GM21717 (cell line): ENCODE measurements around the gene ADCY2.

Experiments
- ATAC-seq: cut with Tn5 transposase; IDR thresholded peaks from one replicate; pipeline ENCODE4 v1.9.1; 2021; ENCODE audit warnings: mild to moderate bottlenecking, moderate library complexity; ENCODE audit not compliant: unreplicated experiment

Gene ADCY2

DNA sequence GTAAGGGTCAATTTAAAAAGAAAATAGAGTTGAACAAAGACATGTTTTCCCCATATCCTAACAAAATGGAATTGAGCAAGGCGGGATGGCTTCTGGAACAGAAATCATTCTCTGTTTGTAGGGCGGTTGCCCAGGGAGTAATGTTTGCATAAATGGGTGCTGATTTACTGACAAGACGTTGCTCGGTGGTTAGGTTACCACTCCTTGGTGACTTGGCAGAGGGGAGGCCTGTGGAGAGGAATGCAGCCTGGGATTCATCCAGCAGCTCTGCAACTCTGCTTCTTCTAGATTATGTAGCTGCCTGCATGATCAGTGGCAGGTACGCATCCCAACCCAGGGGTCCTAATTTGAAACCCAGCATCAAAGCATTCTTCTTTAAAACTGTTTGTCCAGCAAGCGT, 254.8 kb downstream of the ADCY2 start:
- no peak for ATAC-seq

DNA sequence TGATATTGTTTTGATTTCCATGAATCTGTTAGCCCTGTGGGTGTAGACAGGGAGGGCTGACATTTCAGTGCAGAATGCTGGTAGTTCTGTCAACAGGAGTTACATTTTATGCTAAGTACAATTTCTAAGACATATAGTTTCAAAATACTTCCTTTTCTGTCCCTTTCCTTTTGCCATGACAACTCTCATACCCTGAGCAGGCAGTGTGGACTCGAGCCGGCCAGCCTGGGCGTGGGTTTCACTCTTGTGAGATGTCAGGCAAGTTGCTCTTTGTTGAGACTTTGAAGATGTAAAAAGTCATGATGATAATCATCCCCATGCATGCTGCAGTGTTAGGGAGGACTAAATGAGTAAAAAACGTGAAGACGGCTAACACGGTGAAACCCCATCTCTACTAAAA, 257.1 kb downstream of the ADCY2 start:
- no peak for ATAC-seq

DNA sequence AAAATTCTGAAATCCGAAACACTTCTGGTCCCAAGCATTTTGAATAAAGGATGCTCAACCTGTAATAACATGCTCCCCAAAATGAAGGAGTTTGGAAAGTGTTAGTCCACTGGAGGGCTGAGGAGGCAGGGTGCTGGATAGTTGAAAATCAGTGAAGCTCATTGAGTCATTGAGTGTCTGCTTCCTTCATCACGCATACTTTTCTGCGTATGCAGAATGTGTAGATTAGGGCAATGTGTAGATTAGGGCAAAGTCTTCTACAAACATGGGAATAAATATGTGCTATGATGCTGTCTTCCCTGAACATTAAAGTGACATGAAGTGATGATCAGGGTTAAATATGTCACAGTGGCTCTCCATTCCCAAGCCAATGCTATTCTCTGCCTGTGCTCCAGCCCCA, 261.2 kb downstream of the ADCY2 start:
- no peak for ATAC-seq

DNA sequence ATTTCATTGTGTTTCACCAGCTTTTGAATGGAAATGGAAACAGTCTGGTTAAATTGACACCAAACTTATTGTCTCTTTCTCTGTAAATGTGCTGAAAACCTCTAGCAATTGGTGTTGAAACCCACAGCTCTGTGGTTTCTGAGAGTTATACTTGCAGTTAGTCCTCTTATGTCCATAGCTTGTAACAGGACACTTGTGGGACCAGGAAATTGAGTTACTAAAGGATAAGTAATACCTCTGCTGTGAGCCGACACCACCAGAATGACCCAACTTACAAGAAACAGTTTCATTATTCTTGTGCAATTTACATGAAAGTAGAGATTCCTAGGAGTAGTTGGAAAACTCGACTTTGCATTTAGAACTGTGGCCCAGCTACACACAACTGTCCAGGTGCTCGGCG, 263.5 kb downstream of the ADCY2 start:
- ATAC-seq: no peak

DNA sequence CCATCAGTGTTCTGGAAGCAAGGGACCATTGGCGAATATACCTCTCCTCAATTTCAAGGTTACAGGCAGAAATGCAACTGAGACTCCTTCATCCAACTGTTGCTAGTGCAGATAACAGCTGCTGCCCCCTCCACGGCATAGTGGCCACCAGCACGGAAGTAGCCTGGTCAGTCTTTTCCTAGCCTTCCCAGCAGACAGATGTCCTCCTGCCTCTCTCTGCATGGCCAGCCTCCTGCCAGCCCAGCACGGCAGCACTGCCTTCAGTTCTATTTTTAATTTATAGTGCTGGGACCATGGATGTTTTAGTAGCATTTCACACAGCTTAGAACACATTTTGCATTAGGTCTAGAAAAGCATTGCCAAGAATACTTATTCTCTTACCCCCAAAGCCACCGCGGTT, 266.4 kb downstream of the ADCY2 start:
- ATAC-seq: no peak

DNA sequence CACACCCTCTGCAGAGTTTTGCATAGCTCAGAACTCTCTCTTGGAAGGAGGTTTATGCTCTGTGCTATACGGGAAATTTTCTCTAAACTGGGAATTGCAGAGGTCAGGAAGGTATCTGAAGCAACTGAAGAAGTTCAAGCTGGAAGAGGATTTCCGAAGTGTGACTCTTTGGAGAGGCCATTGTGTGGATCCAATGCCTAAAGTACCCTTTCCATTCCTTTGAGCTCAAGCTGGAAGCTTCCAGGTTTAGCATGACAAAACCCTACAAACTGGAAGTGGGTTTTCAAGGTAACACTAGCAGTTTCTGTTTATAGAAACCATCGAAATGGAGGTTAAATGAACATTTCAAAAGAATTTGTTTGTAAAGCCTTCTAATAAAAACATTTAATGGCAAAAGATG, 267.9 kb downstream of the ADCY2 start:
- no peak for ATAC-seq

DNA sequence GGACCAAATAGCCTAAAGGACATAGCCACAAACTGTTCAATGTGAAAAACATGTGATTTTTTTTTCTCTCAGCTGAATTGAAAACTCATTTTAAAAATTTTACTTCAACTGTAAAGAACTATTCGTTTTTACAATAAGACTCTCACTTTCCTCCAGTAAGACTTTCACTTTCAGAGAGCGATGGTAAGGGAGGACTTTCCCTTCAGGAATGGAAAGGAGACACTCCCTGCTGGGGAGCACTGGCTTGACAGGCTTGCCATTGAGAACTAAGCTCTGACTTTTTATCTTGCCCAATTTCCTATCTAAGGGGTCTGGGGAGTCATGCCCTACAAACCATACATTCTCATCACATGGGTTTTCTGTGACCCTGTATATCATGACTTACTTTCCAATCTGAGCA, 268.3 kb downstream of the ADCY2 start:
- no peak for ATAC-seq

DNA sequence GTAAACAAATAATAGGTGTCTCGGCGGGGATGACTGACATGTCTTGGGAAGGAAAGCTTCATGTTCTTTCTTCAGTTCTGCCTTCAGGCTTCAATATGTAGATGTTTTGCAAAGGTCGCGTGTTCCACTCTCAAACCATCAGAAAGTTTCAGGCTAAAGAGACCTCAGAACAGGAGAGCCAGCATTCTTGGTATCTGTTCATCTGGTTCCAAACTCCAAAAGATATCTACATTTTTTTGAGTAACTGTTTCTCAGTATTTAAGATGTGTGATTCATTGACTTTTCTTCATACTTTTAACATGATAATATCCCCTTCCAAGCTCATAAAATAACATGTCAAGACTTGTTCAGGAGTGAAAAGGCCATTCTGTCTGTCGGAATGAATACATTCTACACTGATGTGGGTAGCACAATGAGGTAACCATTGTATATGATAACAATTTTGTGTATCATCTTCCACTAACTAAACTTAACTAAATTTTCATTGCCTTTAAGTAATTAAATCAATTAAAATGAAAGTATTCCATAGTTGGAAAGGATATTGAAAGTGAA, 271.4 kb downstream of the ADCY2 start:
- ATAC-seq: no peak

DNA sequence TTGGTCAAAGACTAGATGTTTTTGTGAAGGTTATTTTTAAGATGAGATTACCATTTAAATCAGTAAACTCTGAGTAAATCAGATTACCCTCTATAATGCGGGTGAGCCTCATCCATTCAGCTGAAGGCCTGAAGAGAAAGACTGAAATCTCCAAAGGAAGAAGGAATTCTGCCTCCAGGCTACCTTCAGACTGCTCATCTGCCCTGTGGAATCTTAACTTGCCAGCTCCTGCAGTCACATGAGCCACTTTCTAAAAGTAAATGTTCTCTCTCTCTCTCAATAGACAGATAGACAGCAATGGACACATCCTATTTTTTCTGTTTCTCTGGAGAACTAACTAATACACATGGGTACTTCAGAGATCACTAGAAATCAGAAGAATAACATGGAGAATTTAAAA, 272.2 kb downstream of the ADCY2 start:
- no peak for ATAC-seq

DNA sequence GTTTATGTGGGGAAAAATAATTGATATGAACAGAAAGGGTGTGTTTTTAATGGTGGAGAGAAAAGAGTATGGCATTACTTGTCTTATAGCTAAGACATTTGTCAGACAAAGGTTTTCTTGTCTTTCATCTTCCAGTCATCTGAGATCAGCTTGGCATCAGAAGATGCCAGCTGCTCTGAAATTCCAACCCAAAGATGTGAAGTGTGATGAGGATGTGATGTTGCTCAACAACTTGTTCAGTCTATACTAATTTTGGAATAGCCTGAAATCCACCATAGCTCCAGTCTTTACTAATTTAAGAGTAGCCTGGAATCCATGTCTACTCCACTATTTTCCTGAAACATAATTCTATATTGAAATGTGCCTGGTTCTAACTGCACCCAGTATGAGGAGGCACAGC, 272.7 kb downstream of the ADCY2 start:
- ATAC-seq: no peak

DNA sequence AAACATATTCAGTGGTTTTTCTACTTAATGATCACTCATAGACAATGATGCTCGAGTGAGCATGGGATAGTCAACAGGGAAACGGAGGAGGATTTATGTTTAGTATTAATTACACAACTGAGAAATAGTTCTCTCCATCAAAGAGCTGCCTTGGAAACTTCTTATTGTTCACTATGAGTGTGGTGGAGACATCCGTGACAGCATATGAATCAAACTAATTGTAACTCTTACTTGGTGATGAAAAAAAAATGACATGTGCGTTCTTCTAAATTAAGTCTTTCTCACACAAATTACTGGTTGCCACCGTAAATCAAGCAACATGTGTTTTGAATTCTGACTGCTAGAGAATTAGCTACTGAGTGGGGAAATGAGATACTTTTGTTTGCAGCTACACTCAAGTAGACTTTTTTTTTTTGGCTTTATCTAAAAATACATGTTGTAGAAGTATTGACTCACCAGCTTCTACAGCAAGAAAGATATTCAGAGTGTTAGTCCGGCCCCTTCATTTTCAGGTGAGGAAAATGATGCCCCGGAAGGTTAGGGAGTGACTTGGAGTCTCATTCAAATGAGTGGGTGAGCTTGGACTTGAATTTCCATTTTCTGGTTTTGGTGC, 275.5 kb downstream of the ADCY2 start:
- ATAC-seq: no peak

DNA sequence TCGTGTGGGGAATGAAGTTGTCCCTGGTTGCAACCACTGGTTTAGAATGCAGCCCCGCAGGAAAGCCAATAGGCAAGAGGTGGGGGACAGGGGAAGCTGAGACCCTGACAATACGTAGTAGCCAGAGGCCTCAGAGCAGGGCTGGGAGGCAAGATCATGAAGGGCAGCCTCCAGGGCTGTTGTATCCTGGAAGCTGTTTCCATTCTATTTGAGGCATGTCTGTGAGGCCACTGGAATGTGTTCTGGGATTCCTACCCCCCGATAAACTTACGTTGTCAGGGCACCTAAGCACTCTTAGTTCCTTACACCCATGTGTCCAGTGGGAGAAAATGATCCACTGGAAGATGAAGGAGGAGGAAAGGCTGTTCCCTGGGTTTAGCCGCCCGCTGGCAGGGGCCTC, 277.7 kb downstream of the ADCY2 start:
- ATAC-seq: no peak

DNA sequence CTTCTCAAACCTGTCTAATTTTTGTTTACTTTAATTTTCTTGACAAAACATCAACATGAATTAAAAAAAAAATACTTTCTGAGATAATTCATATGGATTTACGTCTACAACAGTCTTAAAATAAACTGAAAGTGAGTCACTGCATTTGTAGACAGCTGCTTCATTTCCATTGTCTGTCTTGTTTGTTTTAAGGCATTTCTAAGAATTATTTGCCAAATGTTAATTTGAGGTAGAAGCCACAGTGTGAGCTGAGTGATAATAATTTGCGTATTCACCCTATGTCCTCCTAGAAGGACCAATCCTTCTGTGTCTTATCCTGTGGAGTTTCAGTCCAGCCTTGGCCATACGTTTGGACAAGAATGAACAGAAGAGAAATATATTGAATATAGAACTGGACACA, 280.5 kb downstream of the ADCY2 start:
- ATAC-seq: no peak

DNA sequence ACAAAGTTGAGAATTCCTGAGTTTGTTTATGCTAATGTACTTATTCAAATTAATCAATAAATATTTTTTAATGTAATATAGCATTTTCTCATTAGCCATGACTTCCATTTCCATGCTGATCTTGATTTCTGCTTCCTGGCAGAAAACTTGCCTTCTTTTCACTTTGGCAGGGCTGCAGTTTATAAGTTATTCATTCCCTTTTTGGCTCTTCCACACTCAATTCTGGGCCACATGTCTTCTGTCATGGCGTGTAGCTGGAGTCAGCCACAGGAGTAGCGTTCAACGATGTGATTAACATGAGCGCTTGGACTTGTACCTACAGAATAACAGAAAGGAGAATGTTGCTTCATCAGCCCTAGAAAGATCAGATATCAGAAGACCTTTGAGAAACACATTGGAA, 282.1 kb downstream of the ADCY2 start:
- no peak for ATAC-seq

DNA sequence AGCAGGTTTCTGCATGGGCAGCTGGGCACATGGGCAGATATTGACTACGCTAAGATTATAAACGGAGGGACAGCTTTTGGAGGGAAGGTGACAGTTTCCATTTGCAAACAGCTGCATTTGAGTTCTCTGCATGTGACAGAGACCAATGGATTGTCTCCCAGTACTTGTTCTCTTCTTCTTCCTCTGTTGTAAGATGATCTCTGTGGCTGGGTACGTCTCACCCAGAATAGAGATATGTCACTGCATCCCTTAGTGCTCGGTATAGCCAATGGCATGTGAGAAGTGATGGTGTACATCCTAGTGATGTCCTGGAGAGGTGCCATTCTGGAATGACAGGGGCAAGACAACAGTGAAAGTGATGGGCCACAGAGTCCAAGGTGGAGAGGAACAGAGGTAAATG, 283.7 kb downstream of the ADCY2 start:
- ATAC-seq: no peak

DNA sequence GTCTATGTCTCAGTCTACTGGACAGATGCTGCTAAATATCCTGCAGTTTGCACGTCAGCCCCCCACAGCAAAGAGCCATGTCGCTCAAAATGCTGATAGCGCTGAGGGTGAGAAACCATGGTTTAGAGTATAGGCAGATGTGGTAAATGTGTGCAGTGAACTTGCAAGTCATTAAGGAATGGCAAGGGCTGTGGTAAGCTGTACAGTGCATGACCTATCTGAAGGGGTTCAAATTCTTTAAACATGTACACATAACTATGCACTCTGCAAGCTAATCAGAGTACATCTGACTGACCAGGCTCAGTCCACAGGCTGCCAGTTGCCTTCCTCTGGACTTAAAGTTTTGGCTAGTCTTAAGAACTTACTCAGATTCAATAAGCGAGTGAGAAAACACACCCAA, 284.3 kb downstream of the ADCY2 start:
- ATAC-seq: no peak

DNA sequence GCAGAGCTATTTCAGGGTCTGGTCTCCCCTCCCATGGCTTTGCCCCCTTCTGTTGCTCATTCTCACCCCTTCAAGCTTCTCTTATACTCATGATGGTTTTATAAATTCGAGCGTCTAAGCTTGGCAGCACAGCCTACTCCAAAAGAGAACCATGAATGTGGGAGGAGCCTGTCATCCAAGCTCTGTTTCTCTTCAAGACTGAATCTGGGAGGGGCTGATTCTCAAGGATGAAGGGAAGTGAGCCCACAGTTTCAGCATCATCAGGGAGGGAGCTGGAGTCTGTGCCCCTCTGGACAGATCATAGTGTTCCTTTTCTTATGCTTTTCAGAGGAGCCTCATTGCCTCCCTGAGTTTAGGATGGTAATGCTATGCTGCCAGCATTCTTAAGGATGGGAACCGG, 286.4 kb downstream of the ADCY2 start:
- no peak for ATAC-seq

DNA sequence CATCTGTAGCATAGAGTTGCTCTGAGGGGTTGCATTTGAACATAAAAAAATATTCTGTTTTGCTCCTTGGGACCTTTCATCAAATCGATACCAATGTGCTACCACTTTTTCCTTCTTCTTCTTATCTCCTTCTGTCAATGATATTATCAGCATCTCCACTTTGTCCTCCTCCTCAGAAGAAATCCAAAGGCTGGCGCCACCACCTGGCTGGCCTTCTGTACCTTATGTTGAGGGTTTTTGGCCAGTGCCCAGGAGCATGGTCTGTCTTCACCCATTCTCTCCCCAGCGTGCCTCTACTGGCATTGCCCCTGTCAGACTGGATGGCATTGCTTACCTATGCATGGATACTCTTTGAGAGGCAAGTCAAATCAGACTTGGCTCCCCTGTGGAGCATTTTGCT, 287.8 kb downstream of the ADCY2 start:
- no peak for ATAC-seq

DNA sequence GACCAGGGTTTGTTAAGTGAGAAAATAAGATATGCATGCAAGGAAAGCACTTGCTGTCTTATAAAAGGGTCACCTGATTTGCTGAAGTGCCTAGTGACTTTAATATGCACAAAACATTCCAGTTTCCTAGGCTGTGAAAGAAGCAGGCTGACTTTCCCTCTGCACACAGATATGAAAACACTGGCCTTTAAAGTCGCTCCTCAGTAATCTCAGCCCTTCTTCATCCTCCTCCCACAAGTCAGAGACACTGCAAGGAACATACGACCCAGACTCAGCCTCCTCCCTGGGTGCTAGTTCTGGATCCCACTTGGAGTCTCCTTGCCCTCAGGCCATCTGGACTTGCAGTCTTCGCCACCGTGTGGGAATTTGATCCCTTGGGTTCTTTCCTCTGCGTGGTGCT, 288.9 kb downstream of the ADCY2 start:
- no peak for ATAC-seq

DNA sequence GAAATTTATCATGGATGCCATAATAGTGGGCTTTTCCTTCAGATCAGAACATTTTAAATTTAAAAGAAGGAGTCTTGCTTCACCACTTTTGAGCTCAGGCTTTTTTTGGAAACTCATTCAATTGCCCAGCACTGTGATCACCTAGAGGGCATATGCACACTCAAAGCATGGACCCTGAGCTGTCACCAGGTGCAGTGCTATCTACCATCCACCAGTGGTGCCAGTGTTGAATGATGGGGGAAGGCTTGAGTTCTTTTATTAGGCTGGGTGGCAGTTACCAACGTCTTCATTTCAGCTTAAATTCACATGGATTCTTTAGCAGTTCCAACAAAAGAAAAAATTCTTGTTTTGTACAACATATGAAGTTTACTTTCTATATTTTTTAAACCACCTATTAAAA, 290.9 kb downstream of the ADCY2 start:
- ATAC-seq: no peak

DNA sequence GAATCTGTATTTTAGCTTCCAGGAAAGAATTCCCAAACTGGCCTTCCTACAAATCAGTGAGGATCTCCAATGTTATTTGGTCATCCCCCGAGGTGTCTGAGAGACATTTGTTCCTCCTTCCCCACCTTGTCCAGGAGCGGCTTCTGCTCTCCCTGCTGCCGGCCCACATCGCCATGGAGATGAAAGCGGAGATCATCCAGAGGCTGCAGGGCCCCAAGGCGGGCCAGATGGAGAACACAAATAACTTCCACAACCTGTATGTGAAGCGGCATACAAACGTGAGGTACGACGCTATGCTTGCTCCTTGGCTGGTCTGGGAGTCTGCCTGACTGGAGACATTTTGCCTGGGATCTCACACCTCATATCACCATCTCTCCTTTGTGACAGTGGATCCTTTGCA, 294.6 kb downstream of the ADCY2 start:
- ATAC-seq: no peak

DNA sequence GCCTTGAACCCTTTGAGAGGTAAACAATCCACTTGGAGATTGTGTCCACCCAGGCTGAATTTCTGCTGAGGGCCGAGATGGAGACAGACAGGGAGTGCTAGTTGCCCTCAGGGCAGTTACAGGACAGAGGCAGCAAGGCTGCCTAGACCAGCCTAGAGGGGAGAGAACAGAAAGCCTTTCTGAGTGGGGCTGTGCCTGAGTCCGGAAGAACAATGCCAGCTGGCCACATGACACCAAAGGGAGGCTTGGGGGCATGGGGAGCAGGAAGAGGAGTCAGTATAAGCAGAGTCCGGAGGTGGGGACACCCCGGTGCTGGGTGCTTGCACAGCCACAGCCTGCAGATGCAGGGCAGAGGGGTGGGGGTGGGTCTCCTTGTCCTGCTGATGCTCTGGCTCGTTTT, 309.3 kb downstream of the ADCY2 start:
- ATAC-seq: no peak

DNA sequence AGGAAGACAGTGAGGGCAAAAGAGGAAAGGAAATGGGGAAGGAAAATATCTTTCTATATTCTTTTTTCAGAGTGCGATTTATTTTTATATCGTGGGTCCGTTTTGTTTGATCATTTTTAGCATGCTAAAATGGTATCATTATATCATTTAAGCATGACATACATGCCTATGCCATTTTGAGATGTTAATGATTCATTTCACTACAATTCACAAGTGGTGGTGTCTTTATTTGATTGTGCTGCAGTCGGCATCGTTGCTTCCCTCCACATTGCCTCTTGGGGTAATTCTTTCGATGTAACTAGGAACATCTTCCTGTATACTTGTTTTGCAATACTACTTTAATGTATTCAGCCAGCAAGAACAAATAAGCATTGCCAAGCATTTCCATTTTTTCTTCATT, 309.8 kb downstream of the ADCY2 start:
- ATAC-seq: no peak
